ENCODE results near the gene IL17RC.
A peak's percentile ranks its signal among the peaks of the same experiment; 100 is the strongest.
"Not testable (repeated sequence)": the region's sequence is repeated elsewhere in the genome, so short reads cannot be mapped to it uniquely, and the experiment has no call there.

Gene IL17RC

DNA sequence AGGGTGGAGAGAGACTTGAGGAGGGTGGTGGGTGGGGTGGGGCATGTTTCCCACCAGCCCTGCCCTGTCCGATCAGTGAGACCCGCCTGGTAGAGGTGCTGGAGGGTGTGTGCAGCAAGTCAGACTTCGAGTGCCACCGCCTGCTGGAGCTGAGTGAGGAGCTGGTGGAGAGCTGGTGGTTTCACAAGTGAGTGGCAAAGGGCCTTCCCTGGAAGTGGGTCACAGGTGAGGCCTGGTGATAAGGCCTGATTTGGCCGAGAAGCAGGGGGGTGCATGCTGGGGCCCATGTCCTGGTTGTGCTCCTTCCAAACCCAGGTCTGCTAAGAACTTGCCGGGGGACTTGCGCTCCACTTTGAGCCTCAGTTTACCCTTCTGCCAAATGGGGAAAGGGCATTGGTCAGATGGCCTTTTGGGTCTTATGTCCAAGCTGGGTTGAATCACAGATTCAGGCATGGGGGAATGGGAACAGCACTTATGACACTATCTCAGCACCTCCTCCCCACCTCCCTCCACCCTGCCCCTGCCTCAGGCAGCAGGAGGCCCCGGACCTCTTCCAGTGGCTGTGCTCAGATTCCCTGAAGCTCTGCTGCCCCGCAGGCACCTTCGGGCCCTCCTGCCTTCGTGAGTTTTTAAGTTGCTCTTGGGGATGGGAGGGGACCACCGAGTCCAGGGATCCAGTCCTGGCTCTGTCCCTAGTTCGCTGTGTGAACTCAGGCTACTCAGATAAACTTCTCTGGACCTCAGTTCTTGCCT lies 20.8 kb downstream of the IL17RC start:
- POLR2A ChIA-PET (ENCODE audit: low non-redundant PET), result no interaction called here
- TF ChIP-seq, protein P1, sequence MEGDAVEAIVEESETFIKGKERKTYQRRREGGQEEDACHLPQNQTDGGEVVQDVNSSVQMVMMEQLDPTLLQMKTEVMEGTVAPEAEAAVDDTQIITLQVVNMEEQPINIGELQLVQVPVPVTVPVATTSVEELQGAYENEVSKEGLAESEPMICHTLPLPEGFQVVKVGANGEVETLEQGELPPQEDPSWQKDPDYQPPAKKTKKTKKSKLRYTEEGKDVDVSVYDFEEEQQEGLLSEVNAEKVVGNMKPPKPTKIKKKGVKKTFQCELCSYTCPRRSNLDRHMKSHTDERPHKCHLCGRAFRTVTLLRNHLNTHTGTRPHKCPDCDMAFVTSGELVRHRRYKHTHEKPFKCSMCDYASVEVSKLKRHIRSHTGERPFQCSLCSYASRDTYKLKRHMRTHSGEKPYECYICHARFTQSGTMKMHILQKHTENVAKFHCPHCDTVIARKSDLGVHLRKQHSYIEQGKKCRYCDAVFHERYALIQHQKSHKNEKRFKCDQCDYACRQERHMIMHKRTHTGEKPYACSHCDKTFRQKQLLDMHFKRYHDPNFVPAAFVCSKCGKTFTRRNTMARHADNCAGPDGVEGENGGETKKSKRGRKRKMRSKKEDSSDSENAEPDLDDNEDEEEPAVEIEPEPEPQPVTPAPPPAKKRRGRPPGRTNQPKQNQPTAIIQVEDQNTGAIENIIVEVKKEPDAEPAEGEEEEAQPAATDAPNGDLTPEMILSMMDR (conservative IDR thresholded peaks at IDR 0.05; ENCODE audit: low read depth), result no peak
- H3K27ac ChIP-seq, result no peak overlapping the region
- DNase-seq (ENCODE audit: low spot score), result no peak
- CTCF ChIA-PET, result no interaction called here

DNA sequence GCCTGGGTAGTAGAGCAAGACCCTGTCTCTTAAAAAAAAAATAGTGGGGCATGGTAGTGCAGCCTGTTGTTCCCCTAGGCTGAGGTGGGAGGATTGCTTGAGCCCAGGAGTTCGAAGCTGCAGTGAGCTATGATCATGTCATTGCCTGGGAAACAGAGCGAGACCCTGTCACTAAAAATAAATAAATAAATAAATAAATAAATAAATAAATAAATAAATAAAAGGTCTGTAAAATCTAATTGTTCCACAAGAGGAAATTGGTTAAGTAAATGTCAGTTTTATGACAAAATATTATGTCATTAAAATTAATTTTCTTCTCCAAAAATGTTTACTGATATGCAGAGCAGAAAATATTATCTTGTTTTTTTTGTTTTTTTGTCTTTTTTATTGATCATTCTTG lies 22.1 kb downstream of the IL17RC start:
- ChIA-PET CTCF (no interaction called here), POLR2A (ENCODE audit: low non-redundant PET) (no interaction called here)
- TF ChIP-seq, protein P1 (conservative IDR thresholded peaks at IDR 0.05; ENCODE audit: low read depth), result no peak
- H3K27ac ChIP-seq, result no peak overlapping the region
- DNase-seq (ENCODE audit: low spot score), result no peak

DNA sequence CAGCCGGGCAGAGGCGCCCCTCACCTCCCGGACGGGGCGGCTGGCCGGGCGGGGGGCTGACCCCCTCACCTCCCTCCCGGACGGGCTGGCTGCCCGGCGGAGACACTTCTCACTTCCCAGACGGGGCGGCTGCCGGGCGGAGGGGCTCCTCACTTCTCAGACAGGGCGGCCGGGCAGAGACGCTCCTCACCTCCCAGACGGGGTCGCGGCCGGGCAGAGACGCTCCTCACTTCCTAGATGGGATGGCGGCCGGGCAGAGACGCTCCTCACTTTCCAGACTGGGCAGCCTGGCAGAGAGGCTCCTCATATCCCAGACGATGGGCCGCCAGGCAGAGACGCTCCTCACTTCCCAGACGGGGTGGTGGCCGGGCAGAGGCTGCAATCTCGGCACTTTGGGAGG lies 23.0 kb downstream of the IL17RC start:
- DNase-seq (ENCODE audit: low spot score); POLR2A ChIA-PET (ENCODE audit: low non-redundant PET); CTCF ChIA-PET; H3K27ac ChIP-seq: not testable (repeated sequence)

DNA sequence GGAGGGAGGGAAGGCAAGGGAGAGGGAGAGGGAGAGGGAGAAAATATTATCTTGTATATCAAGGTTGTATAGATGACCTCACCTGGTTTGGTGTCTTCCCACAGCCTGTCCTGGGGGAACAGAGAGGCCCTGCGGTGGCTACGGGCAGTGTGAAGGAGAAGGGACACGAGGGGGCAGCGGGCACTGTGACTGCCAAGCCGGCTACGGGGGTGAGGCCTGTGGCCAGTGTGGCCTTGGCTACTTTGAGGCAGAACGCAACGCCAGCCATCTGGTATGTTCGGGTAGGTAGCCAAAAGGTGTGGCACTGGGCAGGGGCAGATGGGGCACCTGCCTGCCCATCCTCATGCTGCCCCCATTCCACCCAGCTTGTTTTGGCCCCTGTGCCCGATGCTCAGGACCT lies 23.8 kb downstream of the IL17RC start:
- CTCF ChIA-PET, result no interaction called here
- DNase-seq (ENCODE audit: low spot score), result no peak
- POLR2A ChIA-PET (ENCODE audit: low non-redundant PET), result no interaction called here
- H3K27ac ChIP-seq, result 0 out of 2 replicates have a peak overlapping the region, but pooled peaks have one; percentile 6
- TF ChIP-seq, protein P1 (conservative IDR thresholded peaks at IDR 0.05; ENCODE audit: low read depth), result no peak

GRCh38 chr3:9942164-9942563 lies 25.3 kb downstream of the IL17RC start:
- POLR2A ChIA-PET (ENCODE audit: low non-redundant PET), result interaction anchor here (0.7 kb wide), 1 partner anchor 306 kb away, joined by 3 read pairs; no protein-coding TSS in a partner anchor
- CTCF ChIA-PET, result interaction anchor here (0.7 kb wide), 1 partner anchor 13 kb away, joined by 6 read pairs; no protein-coding TSS in a partner anchor
- TF ChIP-seq, protein P1 (conservative IDR thresholded peaks at IDR 0.05; ENCODE audit: low read depth), result no peak
- DNase-seq (ENCODE audit: low spot score), result no peak
- H3K27ac ChIP-seq, result peak overlapping the region; percentile 49; the same call in 1 of the 2 replicates

GRCh38 chr3:9942934-9943690 lies 26.2 kb downstream of the IL17RC start:
- ChIA-PET POLR2A (ENCODE audit: low non-redundant PET) (no interaction called here), CTCF (no interaction called here)
- DNase-seq (ENCODE audit: low spot score), result no peak
- TF ChIP-seq, protein P1 (conservative IDR thresholded peaks at IDR 0.05; ENCODE audit: low read depth), result no peak
- H3K27ac ChIP-seq, result peak overlapping the region; percentile 49; the same call in 1 of the 2 replicates

DNA sequence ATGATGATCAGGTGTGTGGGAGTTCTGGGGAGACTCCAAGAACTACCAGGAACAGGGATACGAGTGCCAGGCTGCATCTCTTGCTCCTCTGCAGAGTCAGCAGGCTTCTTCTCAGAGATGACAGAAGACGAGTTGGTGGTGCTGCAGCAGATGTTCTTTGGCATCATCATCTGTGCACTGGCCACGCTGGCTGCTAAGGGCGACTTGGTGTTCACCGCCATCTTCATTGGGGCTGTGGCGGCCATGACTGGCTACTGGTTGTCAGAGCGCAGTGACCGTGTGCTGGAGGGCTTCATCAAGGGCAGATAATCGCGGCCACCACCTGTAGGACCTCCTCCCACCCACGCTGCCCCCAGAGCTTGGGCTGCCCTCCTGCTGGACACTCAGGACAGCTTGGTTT lies 27.4 kb downstream of the IL17RC start:
- POLR2A ChIA-PET (ENCODE audit: low non-redundant PET), result no interaction called here
- peak overlapping the region; percentile 49 for H3K27ac ChIP-seq
- TF ChIP-seq, protein P1 (conservative IDR thresholded peaks at IDR 0.05; ENCODE audit: low read depth), result no peak

More for the DNA sequence above, 27.4 kb downstream of the IL17RC start:
- DNase-seq (ENCODE audit: low spot score), result no peak
- CTCF ChIA-PET, result no interaction called here
